A673 (cell line): ENCODE measurements around the gene RBM5. TPM values are rescaled to one million over a fixed set of nuclear protein-coding genes. Genes with fewer than 3 reads are reported as not detected.

ENCODE experiments used
- BruUV-seq: library from RNA; stranded (reverse); fragments of 400-500 nt; replicated peaks from 2 replicates; lab custom pipeline; 2021; lab: Mats Ljungman, UMichigan
- CTCF ChIA-PET: fragments of 300-600 bp; sonication (Branson Sonifier 250); formaldehyde crosslinking; loops from one replicate; lab custom pipeline; 2022; ENCODE audit warnings: antibody characterized with exemption; lab: Charles Lee
- POLR2A ChIA-PET: fragments of 300-600 bp; sonication (Branson Sonifier 250); formaldehyde crosslinking; loops from one replicate; lab custom pipeline; 2022; ENCODE audit warnings: antibody characterized with exemption; ENCODE audit not compliant: low non-redundant PET; lab: Charles Lee
- DNase-seq: peaks from one replicate; pipeline ENCODE4 v3.0.0-alpha.2; 2015; ENCODE audit warnings: low spot score
- H3K27ac ChIP-seq: fragments of 200-600 bp; sonication (generic); 2 replicates; pipeline ENCODE4 v1.5.1; 2016; ENCODE audit warnings: mixed run types, low read depth, mild to moderate bottlenecking, mixed read lengths, antibody characterized with exemption, low read length; ENCODE audit not compliant: poor library complexity, severe bottlenecking
- H3K27me3 ChIP-seq: fragments of 200-600 bp; sonication (generic); replicated peaks from 2 replicates; pipeline ENCODE4 v1.6.1; 2017; ENCODE audit warnings: mixed run types, low read depth, mild to moderate bottlenecking, mixed read lengths, antibody characterized with exemption, low read length; ENCODE audit not compliant: insufficient read depth, poor library complexity
- H3K36me3 ChIP-seq: fragments of 200-600 bp; sonication (generic); 2 replicates; pipeline ENCODE4 v1.6.1; 2016; ENCODE audit warnings: mixed run types, mild to moderate bottlenecking, mixed read lengths, antibody characterized with exemption, low read length; ENCODE audit not compliant: insufficient read depth, poor library complexity, severe bottlenecking
- H3K4me1 ChIP-seq: fragments of 200-600 bp; sonication (generic); 2 replicates; pipeline ENCODE4 v1.6.1; 2017; ENCODE audit warnings: mixed run types, mild to moderate bottlenecking, mixed read lengths, antibody characterized with exemption, low read length; ENCODE audit not compliant: insufficient read depth, poor library complexity, severe bottlenecking
- H3K4me3 ChIP-seq: fragments of 200-600 bp; sonication (generic); 2 replicates; pipeline ENCODE4 v1.5.1; 2016; ENCODE audit warnings: low read depth, mixed run types, mild to moderate bottlenecking, mixed read lengths, low read length; ENCODE audit not compliant: poor library complexity, severe bottlenecking
- H3K9me3 ChIP-seq: fragments of 200-600 bp; sonication (generic); 2 replicates; pipeline ENCODE4 v1.6.1; 2016; ENCODE audit warnings: mixed run types, low read depth, mild to moderate bottlenecking, mixed read lengths, antibody characterized with exemption, low read length; ENCODE audit not compliant: poor library complexity, severe bottlenecking
- EZH2 ChIP-seq: fragments of 200-600 bp; sonication (generic); IDR thresholded peaks from 2 replicates; pipeline ENCODE4 v1.6.1; 2017; ENCODE audit warnings: borderline replicate concordance, low read depth, mild to moderate bottlenecking, mixed read lengths, antibody characterized with exemption, low read length; ENCODE audit not compliant: poor library complexity, severe bottlenecking
- intact Hi-C: fragments of 100-400 bp; cut with micrococcal nuclease; formaldehyde crosslinking; loops from one replicate; pipeline ENCODE4 v1.10.0; 2022; ENCODE audit not compliant: unreplicated experiment
- total RNA-seq: library from RNA; stranded (reverse); gene quantifications from 2 replicates; pipeline ENCODE4 v1.2.3, GENCODE V29; 2021
- TF ChIP-seq, protein P1 (sequence below): fragments of 300-800, 200-600 bp; sonication (generic); conservative IDR thresholded peaks from 2 replicates; pipeline ENCODE4 v1.5.1; 2017; ENCODE audit warnings: low read depth, mild to moderate bottlenecking, antibody characterized with exemption, low read length, moderate library complexity, mixed read lengths

RBM5 gene
- total RNA-seq, 1 experiment from 2014 or later = 80.6 TPM

DNA sequence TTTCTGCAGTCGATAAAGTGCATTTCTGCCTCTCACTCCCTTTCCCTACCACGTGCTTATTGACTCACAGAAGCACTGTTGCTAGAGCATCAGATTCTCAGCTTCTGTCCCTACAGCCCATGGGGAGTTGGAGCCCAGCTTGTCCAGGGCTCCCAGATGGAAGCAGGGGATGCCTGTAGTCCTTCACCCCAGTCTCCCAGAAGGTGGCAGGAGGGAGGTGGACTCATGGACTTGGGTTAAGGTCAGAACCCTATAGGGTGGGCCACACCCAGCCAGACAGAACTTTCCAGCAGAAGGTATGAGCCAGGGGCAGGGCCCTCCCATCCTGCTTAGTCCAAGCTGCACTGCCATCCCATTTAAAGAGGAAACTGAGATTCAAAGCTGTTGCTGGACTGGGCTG lies 33.4 kb downstream of the RBM5 start:
- no TSS peak for BruUV-seq
- CTCF ChIA-PET = no interaction called here
- no peak for TF ChIP-seq EZH2
- TF ChIP-seq, protein P1, sequence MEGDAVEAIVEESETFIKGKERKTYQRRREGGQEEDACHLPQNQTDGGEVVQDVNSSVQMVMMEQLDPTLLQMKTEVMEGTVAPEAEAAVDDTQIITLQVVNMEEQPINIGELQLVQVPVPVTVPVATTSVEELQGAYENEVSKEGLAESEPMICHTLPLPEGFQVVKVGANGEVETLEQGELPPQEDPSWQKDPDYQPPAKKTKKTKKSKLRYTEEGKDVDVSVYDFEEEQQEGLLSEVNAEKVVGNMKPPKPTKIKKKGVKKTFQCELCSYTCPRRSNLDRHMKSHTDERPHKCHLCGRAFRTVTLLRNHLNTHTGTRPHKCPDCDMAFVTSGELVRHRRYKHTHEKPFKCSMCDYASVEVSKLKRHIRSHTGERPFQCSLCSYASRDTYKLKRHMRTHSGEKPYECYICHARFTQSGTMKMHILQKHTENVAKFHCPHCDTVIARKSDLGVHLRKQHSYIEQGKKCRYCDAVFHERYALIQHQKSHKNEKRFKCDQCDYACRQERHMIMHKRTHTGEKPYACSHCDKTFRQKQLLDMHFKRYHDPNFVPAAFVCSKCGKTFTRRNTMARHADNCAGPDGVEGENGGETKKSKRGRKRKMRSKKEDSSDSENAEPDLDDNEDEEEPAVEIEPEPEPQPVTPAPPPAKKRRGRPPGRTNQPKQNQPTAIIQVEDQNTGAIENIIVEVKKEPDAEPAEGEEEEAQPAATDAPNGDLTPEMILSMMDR = no peak
- Histone ChIP-seq H3K4me1 (peaks cover 5% of the 10 kb centered on the region), H3K9me3 (no peaks in the 10 kb centered on the region), H3K4me3 (no peak overlapping the region), H3K36me3 (peaks cover 18% of the 10 kb centered on the region), H3K27me3 (no peaks in the 10 kb centered on the region), H3K27ac (no peak overlapping the region)
- intact Hi-C loops = loop anchor here (10.0 kb wide), 1 partner anchor 143 kb away; the partner anchor contains the start of gene SEMA3B
- POLR2A ChIA-PET = no interaction called here
- DNase-seq = no peak

DNA sequence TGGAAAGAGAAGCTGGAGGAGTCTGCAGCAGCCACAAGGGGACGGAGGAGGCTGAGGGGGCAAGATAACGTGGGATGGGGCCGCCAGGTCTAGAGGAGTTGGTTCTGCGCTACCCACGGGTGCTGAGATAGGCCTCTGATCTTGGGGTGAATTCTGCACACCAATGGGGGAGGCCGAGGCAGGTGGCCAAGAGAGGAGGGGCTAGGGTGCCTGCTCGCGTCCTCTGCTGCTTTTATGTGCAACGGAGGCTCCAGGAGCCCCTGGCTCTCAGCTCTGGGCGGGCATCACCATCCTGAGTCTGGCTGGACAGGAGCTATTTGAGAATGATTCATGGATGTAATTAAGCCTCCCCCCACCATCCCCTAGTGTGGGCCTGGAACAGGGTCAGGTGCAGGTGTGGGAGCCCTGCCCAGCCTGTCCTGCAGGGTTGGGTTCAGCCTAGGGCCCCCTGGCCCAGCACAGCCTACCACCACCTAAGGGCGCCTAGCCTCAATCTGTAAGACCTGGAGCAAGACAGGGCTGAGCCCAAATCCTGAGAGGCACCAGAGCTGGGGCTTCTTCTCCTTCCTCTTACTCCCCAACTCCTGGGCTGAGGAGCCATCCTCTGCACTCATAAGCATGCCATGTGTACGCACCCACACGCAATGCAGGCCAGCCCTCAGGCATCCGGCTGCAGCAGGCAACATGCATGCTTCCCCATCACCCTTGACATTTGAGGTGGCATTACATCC lies 34.1 kb downstream of the RBM5 start:
- Histone ChIP-seq H3K27ac (no peak overlapping the region), H3K4me3 (no peak overlapping the region), H3K4me1 (peaks cover 5% of the 10 kb centered on the region), H3K27me3 (no peaks in the 10 kb centered on the region), H3K9me3 (no peaks in the 10 kb centered on the region), H3K36me3 (peaks cover 10% of the 10 kb centered on the region)
- no peak for DNase-seq
- TF ChIP-seq, protein P1 = no peak
- TF ChIP-seq EZH2 = no peak
- intact Hi-C loops = loop anchor here (10.0 kb wide), 1 partner anchor 142 kb away; the partner anchor contains the start of gene SEMA3B
- no TSS peak for BruUV-seq
- POLR2A ChIA-PET = no interaction called here
- CTCF ChIA-PET = no interaction called here

DNA sequence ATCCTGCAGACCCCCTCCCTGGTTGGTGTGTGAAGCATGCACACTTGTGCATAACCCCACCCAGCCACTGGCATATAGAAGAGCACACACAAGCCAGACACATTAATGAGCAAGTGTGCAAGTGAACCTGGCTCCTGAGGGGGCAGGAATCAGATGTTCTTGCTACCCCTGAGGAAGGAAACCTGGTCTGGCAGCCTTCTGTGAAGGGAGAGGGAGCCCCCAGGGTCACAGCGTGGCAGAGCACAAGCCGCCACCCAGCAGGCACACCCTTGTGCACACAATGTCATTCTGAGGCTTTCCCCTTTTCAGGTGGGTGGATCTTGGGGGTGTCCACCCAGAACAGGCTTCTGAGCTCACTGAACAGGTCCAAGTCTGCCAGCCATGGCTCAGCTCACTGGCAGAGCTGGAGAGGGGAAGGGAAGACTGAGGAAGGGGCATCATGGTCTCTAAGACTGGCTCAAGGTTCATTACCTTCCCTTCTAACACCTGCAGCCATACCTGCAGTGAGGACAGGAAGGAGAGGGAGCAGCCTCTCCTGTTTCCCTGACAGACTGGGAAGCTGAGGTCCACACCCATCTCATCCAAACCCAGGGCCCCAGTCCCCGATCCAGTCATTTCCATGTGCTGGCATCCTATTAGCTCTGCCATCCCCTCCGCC lies 34.8 kb downstream of the RBM5 start:
- peaks cover 5% of the 10 kb centered on the region for H3K4me1 ChIP-seq
- peaks cover 3% of the 10 kb centered on the region for H3K36me3 ChIP-seq
- no peaks in the 10 kb centered on the region for H3K9me3 ChIP-seq
- H3K27ac ChIP-seq = no peak overlapping the region
- no peak for DNase-seq
- no peaks in the 10 kb centered on the region for H3K27me3 ChIP-seq
- intact Hi-C loops = loop anchor here (10.0 kb wide), 1 partner anchor 141 kb away; the partner anchor contains the start of gene SEMA3B
- H3K4me3 ChIP-seq = no peak overlapping the region
- no TSS peak for BruUV-seq
- TF ChIP-seq, protein P1 = no peak
- CTCF ChIA-PET = interaction anchor here (0.6 kb wide), 1 partner anchor 64 kb away, joined by 3 read pairs; no protein-coding TSS in a partner anchor
- POLR2A ChIA-PET = no interaction called here
